Activated CD8-positive, alpha-beta T cell treated with anti-CD3 and anti-CD28 coated beads for 36 hours (primary cell): ENCODE measurements around the gene TSPAN32. TPM values are rescaled to one million over a fixed set of nuclear protein-coding genes. Genes with fewer than 3 reads are reported as not detected.

Experiments
- ATAC-seq: fragments of 200-7000 bp; cut with Tn5 transposase; one replicate; pipeline ENCODE4 v1.10.0; 2021; ENCODE audit warnings: mild to moderate bottlenecking, moderate library complexity
- CTCF ChIA-PET: fragments of 350-600 bp; sonication (Branson Sonifier 250); formaldehyde crosslinking; loops from one replicate; lab custom pipeline; 2021; ENCODE audit warnings: antibody characterized with exemption; lab: Charles Lee
- POLR2A ChIA-PET: fragments of 350-600 bp; sonication (Branson Sonifier 250); formaldehyde crosslinking; loops from one replicate; lab custom pipeline; 2021; ENCODE audit warnings: antibody characterized with exemption; lab: Charles Lee
- DNase-seq: peaks from one replicate; pipeline ENCODE4 v3.0.0-alpha.2; 2020
- H3K27ac Mint-ChIP-seq: one replicate; pipeline ENCODE4 v1.8.0; 2021; ENCODE audit warnings: mild to moderate bottlenecking, mixed read lengths
- H3K27me3 Mint-ChIP-seq: one replicate; pipeline ENCODE4 v1.8.0; 2021; ENCODE audit warnings: mixed read lengths
- H3K36me3 Mint-ChIP-seq: one replicate; pipeline ENCODE4 v1.8.0; 2021; ENCODE audit warnings: low read depth, mixed read lengths
- H3K4me1 Mint-ChIP-seq: one replicate; pipeline ENCODE4 v1.8.0; 2021; ENCODE audit warnings: low read depth, mixed read lengths
- H3K4me3 Mint-ChIP-seq: one replicate; pipeline ENCODE4 v1.8.0; 2021; ENCODE audit warnings: mild to moderate bottlenecking, moderate library complexity, mixed read lengths
- H3K9me3 Mint-ChIP-seq: one replicate; pipeline ENCODE4 v1.8.0; 2021; ENCODE audit warnings: mixed read lengths
- intact Hi-C: fragments of 100-400 bp; cut with micrococcal nuclease; formaldehyde crosslinking; loops from one replicate; pipeline ENCODE4 v1.10.0; 2022
- total RNA-seq, 2 experiments: library from RNA; stranded (reverse); gene quantifications; one replicate each; pipeline ENCODE4 v1.2.3, GENCODE V29; 2021
- TF ChIP-seq, protein P1 (sequence below): fragments of 200-600 bp; IDR thresholded peaks from one replicate; pipeline ENCODE4 v1.8.0; 2022; ENCODE audit warnings: antibody characterized with exemption, mild to moderate bottlenecking

The TSPAN32 gene
- total RNA-seq, 2 experiments from 2014 or later: 3.1 to 4.9 TPM

DNA sequence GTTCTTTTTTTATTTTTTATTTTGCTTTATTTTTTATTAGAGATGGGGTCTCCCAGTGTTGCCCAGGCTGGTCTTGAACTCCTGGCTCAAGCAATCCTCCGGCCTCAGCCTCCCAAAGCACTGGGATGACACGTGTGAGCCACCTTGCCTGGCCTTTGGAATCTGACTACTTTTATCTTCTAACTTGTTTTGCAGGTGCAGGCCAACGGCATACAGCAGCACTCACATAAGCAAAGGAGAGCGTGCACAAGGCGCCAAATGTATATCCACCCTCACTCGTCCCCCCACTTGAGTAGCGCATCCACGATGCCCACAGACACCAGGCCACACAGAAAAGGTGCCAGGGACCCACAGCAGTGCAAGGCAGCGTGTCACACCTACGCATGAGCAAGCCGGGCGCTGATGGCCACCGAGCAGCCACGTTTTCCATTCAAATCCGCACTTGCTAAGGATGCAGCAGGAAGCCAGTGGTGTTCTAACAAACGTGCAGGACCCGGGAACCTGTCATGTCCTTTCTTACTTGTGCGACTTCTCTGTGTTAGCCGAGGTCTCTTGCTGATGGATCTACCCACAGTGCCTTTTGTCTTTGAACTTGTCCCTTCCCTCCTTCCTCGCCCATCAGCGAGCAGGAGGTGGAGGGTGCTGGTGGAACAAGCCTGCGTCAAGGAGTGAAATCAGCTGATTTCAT, 37.3 kb upstream of the TSPAN32 start:
- Mint-ChIP-seq H3K4me3 (no peak overlapping the region), H3K9me3 (no peaks in the 10 kb centered on the region), H3K27me3 (peaks cover 3% of the 10 kb centered on the region), H3K27ac (no peak overlapping the region), H3K36me3 (no peaks in the 10 kb centered on the region), H3K4me1 (peaks cover 23% of the 10 kb centered on the region)
- POLR2A ChIA-PET: no interaction called here
- intact Hi-C loops: no loop called here
- ATAC-seq (no peak), DNase-seq (no peak)
- CTCF ChIA-PET: no interaction called here
- TF ChIP-seq, protein P1, sequence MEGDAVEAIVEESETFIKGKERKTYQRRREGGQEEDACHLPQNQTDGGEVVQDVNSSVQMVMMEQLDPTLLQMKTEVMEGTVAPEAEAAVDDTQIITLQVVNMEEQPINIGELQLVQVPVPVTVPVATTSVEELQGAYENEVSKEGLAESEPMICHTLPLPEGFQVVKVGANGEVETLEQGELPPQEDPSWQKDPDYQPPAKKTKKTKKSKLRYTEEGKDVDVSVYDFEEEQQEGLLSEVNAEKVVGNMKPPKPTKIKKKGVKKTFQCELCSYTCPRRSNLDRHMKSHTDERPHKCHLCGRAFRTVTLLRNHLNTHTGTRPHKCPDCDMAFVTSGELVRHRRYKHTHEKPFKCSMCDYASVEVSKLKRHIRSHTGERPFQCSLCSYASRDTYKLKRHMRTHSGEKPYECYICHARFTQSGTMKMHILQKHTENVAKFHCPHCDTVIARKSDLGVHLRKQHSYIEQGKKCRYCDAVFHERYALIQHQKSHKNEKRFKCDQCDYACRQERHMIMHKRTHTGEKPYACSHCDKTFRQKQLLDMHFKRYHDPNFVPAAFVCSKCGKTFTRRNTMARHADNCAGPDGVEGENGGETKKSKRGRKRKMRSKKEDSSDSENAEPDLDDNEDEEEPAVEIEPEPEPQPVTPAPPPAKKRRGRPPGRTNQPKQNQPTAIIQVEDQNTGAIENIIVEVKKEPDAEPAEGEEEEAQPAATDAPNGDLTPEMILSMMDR: no peak

DNA sequence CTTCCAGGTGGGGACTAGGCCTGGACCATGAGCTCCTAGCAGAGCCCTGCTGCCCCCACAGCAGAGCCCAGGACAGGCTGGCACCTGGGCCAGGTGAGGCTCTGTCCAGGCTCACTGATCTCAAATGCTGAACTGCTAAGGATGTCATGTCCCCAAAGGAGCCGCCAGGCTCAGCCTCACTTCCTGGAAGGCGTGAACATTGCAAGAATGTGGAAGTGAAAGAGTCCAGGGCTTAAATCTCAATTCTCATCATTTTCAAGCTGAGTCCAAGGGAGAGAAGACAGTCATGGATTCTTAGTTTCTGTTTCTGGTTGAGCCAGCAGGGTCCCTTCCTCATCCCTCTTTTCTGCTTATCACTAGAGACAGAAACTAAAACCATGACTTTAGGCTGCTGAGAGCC, 36.4 kb upstream of the TSPAN32 start:
- ChIA-PET CTCF (no interaction called here), POLR2A (no interaction called here)
- Mint-ChIP-seq H3K27ac (peak overlapping the region; percentile 22), H3K27me3 (peaks cover 4% of the 10 kb centered on the region), H3K4me1 (peaks cover 23% of the 10 kb centered on the region), H3K9me3 (no peaks in the 10 kb centered on the region), H3K4me3 (peak overlapping the region; percentile 9), H3K36me3 (no peaks in the 10 kb centered on the region)
- intact Hi-C loops: no loop called here
- ATAC-seq (peak; percentile 60), DNase-seq (peak; percentile 49)
- TF ChIP-seq, protein P1: no peak

DNA sequence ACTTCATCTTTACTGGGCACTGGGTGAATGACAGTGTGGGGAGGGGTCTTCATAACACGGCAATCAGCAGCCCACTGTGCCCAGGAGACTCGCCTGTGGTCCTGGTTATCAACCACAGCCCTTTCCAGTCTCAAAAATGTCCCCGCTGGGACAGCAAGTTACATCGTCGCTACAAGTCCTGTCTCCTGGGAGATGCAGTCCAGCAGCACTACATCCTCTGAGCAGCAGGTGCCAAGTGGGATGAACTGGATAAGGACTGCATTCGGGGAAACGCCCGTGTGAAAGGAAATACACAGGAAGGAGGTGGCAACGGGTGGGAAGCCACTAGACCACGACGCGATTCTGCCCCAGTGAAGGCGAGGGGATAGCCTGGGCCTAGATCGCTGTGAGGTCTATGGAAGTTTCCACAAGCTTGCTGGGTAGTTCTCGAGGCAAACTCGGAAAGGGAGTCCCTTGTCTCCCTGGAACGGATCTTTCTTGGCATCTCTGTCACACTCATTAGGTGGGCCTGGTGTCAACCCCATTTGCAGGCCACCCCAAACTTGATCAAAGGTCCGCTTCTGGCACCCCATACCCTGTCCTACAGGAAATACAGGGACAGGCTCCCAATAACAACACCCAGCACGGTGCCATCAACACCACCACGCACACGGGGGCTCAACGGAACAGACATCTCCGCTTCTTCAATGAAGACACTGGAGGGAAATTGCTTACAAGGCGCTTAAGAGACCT, 35.8 kb upstream of the TSPAN32 start:
- intact Hi-C loops: no loop called here
- DNase-seq (no peak), ATAC-seq (no peak)
- peaks cover 7% of the 10 kb centered on the region for H3K27me3 Mint-ChIP-seq
- no peaks in the 10 kb centered on the region for H3K36me3 Mint-ChIP-seq
- ChIA-PET CTCF (no interaction called here), POLR2A (no interaction called here)
- no peaks in the 10 kb centered on the region for H3K9me3 Mint-ChIP-seq
- peaks cover 26% of the 10 kb centered on the region for H3K4me1 Mint-ChIP-seq
- peak overlapping the region; percentile 22 for H3K27ac Mint-ChIP-seq
- H3K4me3 Mint-ChIP-seq: peak overlapping the region; percentile 9
- TF ChIP-seq, protein P1: no peak

DNA sequence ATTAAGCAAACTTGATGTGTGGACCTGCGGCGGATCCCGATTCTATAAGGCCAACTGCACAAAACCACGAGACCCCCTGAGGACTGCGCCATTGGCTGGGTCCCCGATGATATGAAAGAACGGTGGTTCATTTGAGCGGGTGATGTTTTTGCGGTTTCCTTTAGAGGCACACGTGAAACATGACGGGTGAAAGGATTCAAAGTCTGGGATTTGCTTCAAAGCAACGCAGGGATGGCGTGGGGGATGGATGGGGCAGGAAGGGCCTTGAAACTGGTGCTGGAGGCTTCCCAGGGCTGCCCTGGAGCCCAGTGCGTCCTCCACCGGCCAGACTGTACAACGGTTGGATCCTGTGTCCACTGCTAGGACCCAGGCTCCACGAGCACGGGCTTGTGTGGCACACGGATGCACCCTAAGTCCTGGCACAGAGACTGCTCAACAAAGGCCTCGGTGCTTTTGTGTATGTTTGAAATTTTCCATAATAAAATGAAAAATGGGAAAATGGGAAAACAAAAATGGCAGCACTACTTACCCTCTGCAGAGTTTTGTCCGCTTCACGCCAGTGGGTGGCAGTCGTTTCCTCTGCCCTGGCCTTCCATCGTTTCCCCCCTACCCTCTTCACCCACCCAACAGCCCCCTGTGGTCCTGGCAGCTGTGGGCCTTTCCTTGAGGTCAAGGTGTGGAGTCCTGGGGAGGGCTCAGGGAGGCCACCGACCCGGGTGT, 35.1 kb upstream of the TSPAN32 start:
- no peak overlapping the region for H3K4me3 Mint-ChIP-seq
- H3K9me3 Mint-ChIP-seq: no peaks in the 10 kb centered on the region
- intact Hi-C loops: no loop called here
- ChIA-PET CTCF (interaction anchor here (1.8 kb wide), 1 partner anchor 38 kb away, joined by 5 read pairs; no protein-coding TSS in a partner anchor), POLR2A (no interaction called here)
- H3K4me1 Mint-ChIP-seq: peaks cover 29% of the 10 kb centered on the region
- ATAC-seq (no peak), DNase-seq (no peak)
- TF ChIP-seq, protein P1: no peak
- H3K27me3 Mint-ChIP-seq: peaks cover 11% of the 10 kb centered on the region
- H3K36me3 Mint-ChIP-seq: no peaks in the 10 kb centered on the region
- no peak overlapping the region for H3K27ac Mint-ChIP-seq
